Panc1 (cell line): ENCODE results near the gene HLA-DQA1. TPM values are rescaled to one million over a fixed set of nuclear protein-coding genes. Genes with fewer than 3 reads are reported as not detected.
"Not testable (repeated sequence)": the region's sequence is repeated elsewhere in the genome, so short reads cannot be mapped to it uniquely, and the experiment has no call there.

Experiments
- ATAC-seq: fragments of 200-7000 bp; cut with Tn5 transposase; 2 replicates; pipeline ENCODE4 v1.9.1; 2020; ENCODE audit warnings: mild to moderate bottlenecking, moderate library complexity
- BruUV-seq: library from RNA; stranded (reverse); fragments of 400-500 nt; replicated peaks from 2 replicates; lab custom pipeline; 2021; lab: Mats Ljungman, UMichigan
- CTCF ChIA-PET: fragments of 300-600 bp; sonication (Branson Sonifier 250); formaldehyde crosslinking; loops from one replicate; lab custom pipeline; 2022; ENCODE audit warnings: antibody characterized with exemption; lab: Charles Lee
- POLR2A ChIA-PET: fragments of 300-600 bp; sonication (Branson Sonifier 250); formaldehyde crosslinking; loops from one replicate; lab custom pipeline; 2022; ENCODE audit warnings: antibody characterized with exemption; lab: Charles Lee
- DNase-seq: peaks from one replicate; pipeline ENCODE4 v3.0.0-alpha.2; 2010; ENCODE audit warnings: low read depth, low spot score
- H3K27ac ChIP-seq: 2 replicates; pipeline ENCODE4 v1.5.1; 2011; ENCODE audit warnings: mild to moderate bottlenecking, low read length, inconsistent platforms
- H3K27me3 ChIP-seq: fragments of 200-500 bp; sonication (Bioruptor generic); 2 replicates; pipeline ENCODE4 v1.6.0; 2014; ENCODE audit warnings: low read length, inconsistent platforms; ENCODE audit not compliant: control insufficient read depth, insufficient read depth
- H3K36me3 ChIP-seq: fragments of 200-500 bp; sonication (Bioruptor generic); 2 replicates; pipeline ENCODE4 v1.5.1; 2014; ENCODE audit warnings: inconsistent platforms, mild to moderate bottlenecking, low read length, moderate library complexity; ENCODE audit not compliant: control insufficient read depth, insufficient read depth
- H3K4me1 ChIP-seq: 2 replicates; pipeline ENCODE4 v1.5.1; 2011; ENCODE audit warnings: inconsistent platforms, mild to moderate bottlenecking, low read length, moderate library complexity; ENCODE audit not compliant: control insufficient read depth, insufficient read depth
- H3K4me3 ChIP-seq, 2 experiments: 2 replicates each; pipeline ENCODE4 v1.5.1; 2011 to 2012; ENCODE audit warnings: low read depth in 2 of 2, low read length in 2 of 2, mild to moderate bottlenecking in 2 of 2, inconsistent platforms in 1 of 2, moderate library complexity in 1 of 2
- H3K9me3 ChIP-seq: fragments of 200-500 bp; sonication (Bioruptor generic); 2 replicates; pipeline ENCODE4 v1.5.1; 2014; ENCODE audit warnings: low read depth, mild to moderate bottlenecking, inconsistent platforms, low read length, moderate library complexity; ENCODE audit not compliant: control insufficient read depth, insufficient read depth
- CTCF ChIP-seq: fragments of 450-650 bp; IDR thresholded peaks from 2 replicates; pipeline ENCODE4 v1.5.1; 2017; ENCODE audit warnings: mild to moderate bottlenecking
- POLR2AphosphoS5 ChIP-seq: IDR thresholded peaks from 2 replicates; pipeline ENCODE4 v1.6.1; 2012; ENCODE audit warnings: mild to moderate bottlenecking, low read depth, low read length, moderate library complexity
- REST ChIP-seq, 2 experiments: IDR thresholded peaks; 2 replicates each; pipeline ENCODE4 v1.6.1; 2011 to 2012; ENCODE audit warnings: low read depth in 2 of 2, control low read depth in 1 of 2, low read length in 1 of 2, mild to moderate bottlenecking in 1 of 2, moderate library complexity in 1 of 2; ENCODE audit not compliant: insufficient read depth in 1 of 2
- SIN3A ChIP-seq: IDR thresholded peaks from 2 replicates; pipeline ENCODE4 v1.6.1; 2012; ENCODE audit warnings: low read depth, mild to moderate bottlenecking, low read length, moderate library complexity, borderline replicate concordance; ENCODE audit not compliant: insufficient read depth
- TCF7L2 ChIP-seq: IDR thresholded peaks from 2 replicates; pipeline ENCODE4 v1.6.1; 2011; ENCODE audit warnings: mild to moderate bottlenecking, low read depth, low read length, inconsistent platforms
- in situ Hi-C: cut with HindIII; loops from 2 replicates; pipeline ENCODE4 v1.10.0; 2016; ENCODE audit warnings: low sequenced_read_pairs, low pct_unique_long_range_greater_than_20kb
- intact Hi-C: fragments of 100-400 bp; cut with micrococcal nuclease; formaldehyde crosslinking; loops from one replicate; pipeline ENCODE4 v1.10.0; 2022; ENCODE audit not compliant: unreplicated experiment
- total RNA-seq: library from RNA; stranded (reverse); gene quantifications from one replicate; pipeline ENCODE4 v1.2.1, GENCODE V29; 2021; ENCODE audit not compliant: unreplicated experiment

Gene HLA-DQA1
- total RNA-seq, 1 experiment from 2014 or later: 0.39 TPM

- no peak overlapping the region for H3K27ac ChIP-seq
- CTCF ChIA-PET: no interaction called here
- intact Hi-C loops (no loop called here), in situ Hi-C loops (no loop called here)
- H3K4me1 ChIP-seq: peaks cover 3% of the 10 kb centered on the region; the same call in 1 of the 2 replicates
- no peak overlapping the region for H3K4me3 ChIP-seq
- BruUV-seq: no TSS peak
- peaks cover 35% of the 10 kb centered on the region for H3K27me3 ChIP-seq
- no peaks in the 10 kb centered on the region for H3K9me3 ChIP-seq
- no peak for ATAC-seq
- POLR2A ChIA-PET: no interaction called here
- no peak for DNase-seq
- H3K36me3 ChIP-seq: no peaks in the 10 kb centered on the region
- no peak for TF ChIP-seq SIN3A
- TF ChIP-seq POLR2AphosphoS5: no peak
- TF ChIP-seq TCF7L2: no peak
- TF ChIP-seq REST (IDR thresholded peaks at IDR 0.05; ENCODE audit: insufficient read depth in 1 of 2, low read depth in 2 of 2, low read length in 1 of 2): no peak
- no peak for TF ChIP-seq CTCF
Measured at GRCh38 chr6:32669240-32669639, 32.0 kb downstream of the HLA-DQA1 start.

- Histone ChIP-seq H3K4me3 (no peak overlapping the region), H3K27ac (no peak overlapping the region), H3K9me3 (no peaks in the 10 kb centered on the region), H3K36me3 (no peaks in the 10 kb centered on the region), H3K4me1 (peaks cover 3% of the 10 kb centered on the region; the same call in 1 of the 2 replicates), H3K27me3 (peaks cover 35% of the 10 kb centered on the region)
- ChIA-PET POLR2A (no interaction called here), CTCF (no interaction called here)
- ATAC-seq (no peak), DNase-seq (no peak)
- TF ChIP-seq TCF7L2 (no peak), REST (IDR thresholded peaks at IDR 0.05; ENCODE audit: insufficient read depth in 1 of 2, low read depth in 2 of 2, low read length in 1 of 2) (no peak), POLR2AphosphoS5 (no peak), SIN3A (no peak), CTCF (no peak)
- no TSS peak for BruUV-seq
- intact Hi-C loops (no loop called here), in situ Hi-C loops (no loop called here)
Measured at GRCh38 chr6:32669893-32670292, 32.7 kb downstream of the HLA-DQA1 start.

- in situ Hi-C loops, BruUV-seq, H3K27ac ChIP-seq, DNase-seq, H3K4me3 ChIP-seq, ATAC-seq, intact Hi-C loops, CTCF ChIA-PET, H3K9me3 ChIP-seq, POLR2A ChIA-PET, H3K4me1 ChIP-seq, H3K36me3 ChIP-seq: not testable (repeated sequence)
- H3K27me3 ChIP-seq: peaks cover 17% of the 10 kb centered on the region
Measured at GRCh38 chr6:32671908-32672307, 34.7 kb downstream of the HLA-DQA1 start.

GRCh38 chr6:32674123-32674522 is 36.9 kb downstream of the HLA-DQA1 start:
- H3K36me3 ChIP-seq, POLR2A ChIA-PET, H3K4me1 ChIP-seq, H3K4me3 ChIP-seq, intact Hi-C loops, H3K9me3 ChIP-seq, H3K27me3 ChIP-seq, DNase-seq, CTCF ChIA-PET, H3K27ac ChIP-seq, in situ Hi-C loops, ATAC-seq, BruUV-seq: not testable (repeated sequence)
